Measurements from ENCODE around the gene POLR2B.
"Not testable (repeated sequence)": the region's sequence is repeated elsewhere in the genome, so short reads cannot be mapped to it uniquely, and the experiment has no call there.

The POLR2B gene

DNA sequence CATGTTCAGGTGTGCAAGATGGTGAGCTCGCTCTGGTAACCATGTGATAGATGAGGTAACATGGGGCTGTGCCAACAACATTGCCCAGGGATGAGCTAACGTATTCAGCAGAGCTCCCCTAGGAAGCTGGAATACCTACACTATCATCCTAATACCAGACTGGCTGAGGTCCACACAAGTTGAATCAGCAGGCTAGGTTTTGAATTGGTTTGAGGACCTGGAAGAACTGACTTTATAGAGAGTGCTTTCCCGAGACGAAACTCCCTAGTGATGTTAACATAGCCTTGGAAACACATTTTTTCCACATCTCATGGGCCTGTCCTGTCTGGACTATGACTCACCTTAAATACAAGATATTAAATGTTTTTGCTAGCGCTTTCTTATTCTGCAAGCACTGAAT lies 74.8 kb downstream of the POLR2B start:
- no peak for DNase-seq (ENCODE audit: low spot score)

DNA sequence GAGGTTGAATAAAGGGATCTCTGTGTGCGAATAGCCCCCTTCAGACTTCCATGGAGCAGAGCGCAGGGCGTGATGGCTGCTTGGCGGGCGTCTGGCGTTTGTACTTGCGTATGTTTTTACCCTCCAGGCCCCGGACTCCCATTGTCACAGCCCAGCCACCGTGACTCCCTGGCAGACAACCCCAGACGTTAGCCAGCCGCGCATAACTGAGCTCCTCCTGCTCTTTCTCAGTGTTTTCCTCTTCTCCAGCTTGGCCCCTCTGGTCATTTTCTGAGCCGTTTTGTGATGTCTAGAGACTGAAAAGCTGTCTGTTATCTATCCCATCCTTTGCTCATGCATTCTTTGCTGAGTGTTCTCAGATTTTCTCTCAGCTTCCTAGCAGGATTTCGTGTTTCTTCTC lies 77.2 kb downstream of the POLR2B start:
- DNase-seq (ENCODE audit: low spot score) = no peak

DNA sequence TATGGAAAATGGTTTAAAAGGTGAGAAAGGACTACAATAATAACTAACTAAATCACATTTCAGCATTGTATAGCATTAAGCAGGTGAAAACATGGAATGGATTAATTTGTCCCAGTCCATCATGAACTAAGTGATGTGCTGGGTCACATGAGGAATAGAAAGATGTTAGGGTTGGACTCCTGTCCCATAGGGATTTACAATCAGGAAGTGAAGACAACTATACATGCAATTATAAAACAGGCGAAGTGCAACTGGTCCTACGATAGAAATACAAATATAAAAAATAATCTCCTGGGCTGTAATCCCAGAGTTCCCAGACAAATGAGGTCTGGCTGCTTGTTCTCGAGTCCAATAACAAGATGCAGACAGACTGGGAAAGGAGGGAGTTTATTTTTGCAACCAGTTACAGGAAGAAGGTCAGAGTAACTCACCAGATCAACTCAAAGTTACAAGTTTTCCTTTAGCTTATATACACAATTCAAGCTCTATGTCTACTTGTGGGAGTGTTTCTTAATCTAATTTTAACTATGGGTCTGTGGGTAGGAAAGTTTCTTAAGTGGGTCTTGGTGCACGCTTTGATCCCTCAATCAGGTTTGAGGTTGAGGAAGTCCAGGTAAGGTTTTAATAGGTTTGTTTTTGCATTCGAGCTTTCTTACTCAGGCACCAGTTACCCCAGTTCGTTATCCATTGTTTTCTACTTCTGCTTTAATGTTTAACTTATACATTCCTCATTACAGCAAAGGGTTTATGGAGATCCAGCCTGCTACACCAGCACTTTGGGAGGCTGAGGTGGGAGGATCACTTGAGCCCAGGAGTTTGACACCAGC lies 81.4 kb downstream of the POLR2B start:
- DNase-seq (ENCODE audit: low spot score) = no peak

DNA sequence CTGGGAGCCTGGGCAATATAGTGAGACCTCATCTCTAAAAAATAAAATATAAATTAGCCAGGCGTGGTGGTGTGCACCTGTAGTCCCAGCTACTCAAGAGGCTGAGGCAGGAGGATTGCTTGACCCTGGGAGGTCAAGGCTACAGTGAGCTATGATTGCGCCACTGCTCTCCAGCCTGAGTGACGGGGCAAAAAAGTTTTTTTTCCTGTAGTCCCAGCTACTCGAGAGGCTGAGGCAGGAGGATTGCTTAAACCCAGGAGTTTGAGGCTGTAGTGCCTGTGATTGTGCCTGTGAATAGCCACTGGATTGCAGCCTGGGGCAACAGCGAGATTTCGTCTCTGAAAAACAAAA lies 82.0 kb downstream of the POLR2B start:
- not testable (repeated sequence) for DNase-seq (ENCODE audit: low spot score)

DNA sequence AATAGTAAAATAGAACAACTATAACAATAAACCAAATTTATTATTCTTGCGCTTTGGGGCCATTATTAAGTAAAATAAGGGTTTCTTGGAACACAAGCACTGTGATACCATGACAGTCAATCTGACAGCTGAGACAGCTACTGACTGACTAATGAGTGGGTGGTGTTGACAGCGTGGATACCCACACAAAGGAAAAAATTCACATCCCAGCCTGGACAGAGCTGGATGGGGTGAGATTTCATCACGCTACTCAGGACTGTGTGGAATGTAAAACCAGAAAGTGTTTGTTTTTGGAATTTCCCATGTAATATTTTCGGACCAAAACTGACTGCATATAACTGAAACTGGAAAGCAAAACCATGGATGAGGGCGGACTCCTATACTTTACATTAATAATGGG lies 82.7 kb downstream of the POLR2B start:
- DNase-seq (ENCODE audit: low spot score) = no peak

DNA sequence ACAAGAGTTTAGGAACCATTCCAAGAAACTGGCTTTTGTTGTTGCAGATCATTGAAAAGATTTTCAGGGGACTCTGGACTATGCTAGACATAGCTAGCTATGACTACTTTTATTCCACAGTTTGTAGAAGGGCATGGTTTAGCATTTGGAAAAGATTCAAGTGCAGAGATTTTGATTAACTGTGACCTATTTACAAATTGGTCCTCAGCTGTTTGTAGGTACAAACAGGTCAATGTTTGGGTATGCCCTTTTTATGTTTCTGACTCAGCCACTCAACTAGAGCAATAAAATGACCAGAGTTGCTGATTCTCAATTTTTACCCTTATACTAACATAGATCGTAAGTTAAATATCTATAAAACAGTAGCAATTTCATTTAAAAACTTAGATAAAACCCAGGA lies 84.8 kb downstream of the POLR2B start:
- no peak for DNase-seq (ENCODE audit: low spot score)

DNA sequence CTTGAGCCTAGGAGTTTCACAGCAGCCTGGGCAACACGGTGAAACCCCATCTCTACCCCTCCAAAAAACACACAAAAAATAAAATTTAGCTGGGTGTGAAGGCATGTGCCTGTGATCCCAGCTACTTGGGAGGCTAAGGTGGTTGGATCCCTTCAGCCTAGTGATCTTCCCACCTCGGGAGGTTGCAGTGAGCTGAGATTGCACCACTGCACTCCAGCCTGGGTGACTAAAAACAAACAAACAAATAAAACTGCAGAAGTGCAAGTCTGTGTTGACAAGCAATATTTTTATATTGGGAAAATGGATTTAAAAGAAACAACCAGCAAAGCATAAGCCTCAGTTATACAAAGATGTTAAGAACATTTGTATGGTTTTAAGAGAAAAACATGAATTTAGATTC lies 85.4 kb downstream of the POLR2B start:
- DNase-seq (ENCODE audit: low spot score) = no peak

DNA sequence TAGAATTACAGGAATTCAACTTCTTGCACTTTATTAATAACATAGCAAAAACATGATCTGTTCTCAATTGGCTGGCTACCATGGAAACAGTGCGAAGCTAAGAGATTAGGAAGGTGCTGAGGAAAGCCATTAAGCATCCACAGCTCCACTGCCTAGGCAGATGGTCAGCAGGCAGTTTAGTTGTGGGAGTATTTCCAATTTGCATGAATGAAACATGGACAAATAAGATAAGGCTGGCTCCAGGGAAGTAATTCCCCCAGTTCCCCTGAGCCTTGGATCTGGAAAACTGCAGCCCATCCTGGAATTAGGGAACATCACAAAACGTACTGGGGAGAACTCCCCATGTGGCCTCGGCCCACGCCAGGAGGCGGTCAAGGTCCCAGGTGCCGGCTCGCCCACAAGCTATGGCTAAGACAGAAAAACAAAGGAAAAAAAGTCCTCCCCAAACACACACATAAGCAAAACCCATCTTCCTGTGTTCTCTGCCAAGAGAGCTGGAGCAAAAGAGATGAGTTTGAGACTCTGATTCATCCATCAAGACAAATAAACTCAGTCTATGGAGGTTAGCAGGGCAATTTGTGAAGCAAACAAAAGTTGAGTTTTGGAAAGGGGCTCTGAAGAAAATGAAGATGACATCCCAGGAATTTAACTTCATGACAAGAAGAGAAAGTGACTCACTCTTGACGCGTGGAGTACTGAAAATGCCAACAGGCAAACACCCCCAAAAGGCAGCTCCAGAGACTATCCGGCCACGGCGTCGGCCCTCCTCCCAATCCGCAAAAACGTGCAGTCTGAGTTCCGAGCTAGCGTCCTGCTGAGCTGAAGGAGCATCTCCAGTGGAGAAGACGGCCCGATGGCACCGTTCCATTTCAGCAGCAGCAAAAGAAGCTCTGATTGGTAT lies 86.4 kb downstream of the POLR2B start:
- DNase-seq (ENCODE audit: low spot score) = no peak

DNA sequence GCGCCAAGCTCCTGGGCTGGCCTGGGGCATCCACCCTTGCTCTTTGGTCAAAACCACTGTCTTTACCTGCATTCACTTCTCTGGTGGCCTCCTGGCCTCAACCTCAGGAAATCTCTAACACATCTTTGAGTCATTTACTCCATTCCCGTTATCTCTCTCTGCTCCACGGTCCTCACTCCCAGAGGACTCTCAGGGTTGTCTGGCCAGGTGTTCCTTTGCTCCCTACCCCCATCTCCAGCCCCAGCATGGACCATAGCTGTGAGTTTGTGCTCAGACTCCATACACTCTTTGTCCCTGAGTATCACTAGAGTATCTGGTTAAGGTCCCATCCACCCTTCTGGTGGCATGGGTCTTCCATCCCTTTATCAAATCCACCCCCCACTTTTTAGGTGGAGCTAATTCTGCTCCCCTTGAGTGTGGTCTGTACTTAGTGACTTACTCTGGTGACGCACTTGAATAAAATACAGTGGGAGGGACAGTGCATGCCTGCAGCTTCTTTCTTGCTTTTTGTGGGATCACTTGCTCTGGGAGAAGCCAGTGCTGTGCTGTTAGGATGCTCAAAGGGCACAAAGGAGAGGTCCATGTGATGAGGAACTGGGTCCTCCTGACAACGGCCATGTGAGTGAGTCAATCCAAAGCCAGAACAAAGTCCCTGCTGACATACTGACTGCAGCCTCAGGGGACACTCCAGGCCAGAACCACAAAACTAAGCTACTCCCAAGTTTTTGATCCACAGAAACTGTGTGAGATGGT lies 87.2 kb downstream of the POLR2B start:
- no peak for DNase-seq (ENCODE audit: low spot score)

DNA sequence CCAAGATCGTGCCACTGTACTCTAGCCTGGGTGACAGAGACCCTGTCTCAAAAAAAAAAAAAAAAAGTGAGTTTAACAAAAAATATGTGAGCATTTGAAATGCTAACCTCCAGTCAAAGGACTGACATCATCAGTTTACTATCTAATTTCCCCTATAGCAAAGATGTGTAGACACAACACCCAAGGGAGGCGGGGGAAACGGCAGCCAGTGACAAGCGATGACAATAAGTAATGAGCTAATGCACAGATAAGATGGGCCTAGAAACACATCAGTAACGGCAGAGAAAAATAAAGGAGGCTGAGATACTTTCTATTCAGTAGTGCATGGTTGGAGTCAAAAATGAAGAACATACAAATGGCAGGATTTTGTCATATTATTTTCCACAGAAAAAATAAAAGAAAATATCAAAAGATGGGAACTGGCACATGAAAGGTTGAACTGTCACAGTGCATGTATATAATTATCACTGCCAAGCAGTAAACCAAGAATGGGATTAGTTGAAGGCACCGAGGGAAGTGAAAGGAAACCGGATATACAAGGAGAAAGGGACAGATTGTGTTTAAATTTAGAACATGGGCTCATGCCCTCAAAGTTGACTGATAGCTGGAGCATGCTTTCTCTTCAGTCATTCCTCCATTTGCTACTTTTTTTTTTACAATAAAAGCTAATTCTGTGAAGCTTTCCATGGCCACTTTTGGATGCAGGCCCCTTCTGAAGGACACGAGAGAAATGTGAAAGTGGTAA lies 89.7 kb downstream of the POLR2B start:
- no peak for DNase-seq (ENCODE audit: low spot score)

DNA sequence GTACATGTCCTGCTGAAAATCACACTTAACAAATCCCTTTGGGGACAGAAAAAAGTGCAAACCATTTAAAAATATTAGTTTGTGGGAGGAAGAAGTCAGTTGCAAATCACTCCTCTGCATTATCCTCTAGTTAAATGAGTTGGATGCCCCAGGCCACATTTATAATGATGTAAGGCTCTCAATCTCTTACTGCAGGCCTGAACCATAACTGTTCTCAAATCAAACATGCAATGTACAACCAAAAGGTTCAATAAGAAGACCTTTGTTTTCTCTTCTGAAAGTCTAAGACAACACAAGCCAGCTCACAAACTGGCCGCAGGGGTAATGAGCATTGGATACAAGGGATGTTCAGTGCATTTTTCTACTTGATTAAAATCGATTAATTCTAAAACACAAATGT lies 91.8 kb downstream of the POLR2B start:
- DNase-seq (ENCODE audit: low spot score) = peak; percentile 84

DNA sequence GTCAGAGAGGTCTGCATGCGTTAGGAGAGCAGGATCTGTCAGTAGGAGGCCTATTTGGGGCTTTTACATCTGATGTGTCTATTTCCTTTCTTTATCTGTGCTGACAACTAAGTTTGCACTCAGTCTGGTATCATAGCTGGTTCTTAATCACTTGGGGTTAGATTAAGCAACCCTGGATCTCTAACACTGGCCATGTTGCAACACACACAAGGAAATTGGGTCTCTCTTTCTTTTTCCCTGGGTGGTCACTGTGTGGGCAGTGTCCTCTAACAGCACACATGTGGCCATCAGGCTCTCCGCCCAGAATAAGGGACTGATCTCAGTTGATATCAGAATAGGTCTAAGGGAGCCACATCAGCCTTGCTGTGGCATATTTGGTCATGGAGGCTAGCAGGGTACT lies 92.6 kb downstream of the POLR2B start:
- no peak for DNase-seq (ENCODE audit: low spot score)

DNA sequence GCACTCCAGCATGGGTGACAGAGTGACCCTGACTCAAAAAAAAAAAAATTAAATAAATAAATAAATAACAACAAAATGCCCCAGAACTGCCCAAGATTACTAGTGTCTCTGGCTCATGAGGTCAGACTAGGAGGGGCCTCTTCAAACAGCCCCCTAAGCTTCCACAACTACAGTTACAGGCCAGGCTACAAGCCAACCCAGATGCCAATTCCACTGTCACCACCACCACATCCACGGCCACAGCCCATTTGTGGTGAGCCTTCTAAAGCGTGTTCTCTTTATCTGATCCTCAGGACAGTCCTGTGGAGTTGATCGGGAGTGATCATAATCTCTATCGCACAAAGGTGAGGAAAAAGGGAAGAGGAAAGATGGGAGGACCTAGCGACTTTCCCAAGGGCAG lies 94.9 kb downstream of the POLR2B start:
- no peak for DNase-seq (ENCODE audit: low spot score)

DNA sequence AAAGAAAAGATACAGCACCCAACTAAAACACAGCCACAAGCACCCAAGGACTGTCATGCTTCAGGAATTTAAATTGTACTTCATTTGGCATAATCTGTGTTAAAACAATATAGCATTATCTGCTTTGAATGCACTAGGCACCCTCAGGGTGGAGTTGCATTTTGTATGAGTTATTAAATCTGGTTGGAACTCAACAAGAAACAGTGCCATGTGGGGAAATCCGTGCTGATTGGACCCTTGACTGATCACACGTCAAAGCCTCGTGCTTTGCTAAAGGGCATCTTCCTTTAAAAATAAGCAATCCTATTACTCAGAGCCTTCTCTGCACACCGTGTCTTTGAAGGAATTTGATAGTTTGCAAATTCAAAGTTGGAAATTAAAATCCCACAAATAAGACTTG lies 96.0 kb downstream of the POLR2B start:
- peak; percentile 88 for DNase-seq (ENCODE audit: low spot score)

DNA sequence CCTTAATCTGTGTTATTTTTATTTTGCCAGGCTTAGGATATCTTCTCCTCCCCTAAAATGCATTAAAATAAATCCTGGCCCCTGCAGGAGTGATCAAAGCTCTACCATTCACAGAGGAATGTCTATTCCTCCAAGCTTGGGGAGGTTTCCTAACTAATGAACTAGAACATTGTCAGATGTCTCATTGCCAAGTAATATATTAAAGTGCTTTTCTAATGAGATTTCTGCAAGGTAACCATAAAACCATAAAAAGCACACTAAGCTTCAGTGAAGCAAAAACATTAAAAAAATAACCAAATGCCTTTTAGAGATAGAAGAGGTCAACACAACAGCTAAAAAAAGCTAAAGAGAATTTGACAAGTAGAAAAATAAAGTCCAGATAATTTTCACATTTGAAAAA lies 96.7 kb downstream of the POLR2B start:
- peak; percentile 45 for DNase-seq (ENCODE audit: low spot score)

DNA sequence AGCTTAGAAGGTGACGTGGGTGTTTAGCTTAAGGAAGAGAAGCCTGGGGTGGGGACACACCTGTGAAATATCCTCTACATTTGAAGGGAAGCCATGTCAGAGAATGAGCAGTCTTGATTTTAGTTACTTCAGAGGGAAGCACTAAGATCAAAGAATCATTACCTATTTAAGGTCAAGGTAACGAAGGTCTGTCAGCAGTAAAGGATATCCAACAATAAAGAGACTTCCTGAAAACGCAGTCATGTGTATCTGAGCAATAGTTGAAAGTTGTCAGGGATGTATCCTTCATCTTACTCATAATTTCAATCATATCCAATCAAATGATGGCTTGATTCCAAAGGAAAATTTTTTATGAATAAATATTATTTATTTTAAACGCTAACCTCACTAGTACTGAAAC lies 98.0 kb downstream of the POLR2B start:
- no peak for DNase-seq (ENCODE audit: low spot score)

DNA sequence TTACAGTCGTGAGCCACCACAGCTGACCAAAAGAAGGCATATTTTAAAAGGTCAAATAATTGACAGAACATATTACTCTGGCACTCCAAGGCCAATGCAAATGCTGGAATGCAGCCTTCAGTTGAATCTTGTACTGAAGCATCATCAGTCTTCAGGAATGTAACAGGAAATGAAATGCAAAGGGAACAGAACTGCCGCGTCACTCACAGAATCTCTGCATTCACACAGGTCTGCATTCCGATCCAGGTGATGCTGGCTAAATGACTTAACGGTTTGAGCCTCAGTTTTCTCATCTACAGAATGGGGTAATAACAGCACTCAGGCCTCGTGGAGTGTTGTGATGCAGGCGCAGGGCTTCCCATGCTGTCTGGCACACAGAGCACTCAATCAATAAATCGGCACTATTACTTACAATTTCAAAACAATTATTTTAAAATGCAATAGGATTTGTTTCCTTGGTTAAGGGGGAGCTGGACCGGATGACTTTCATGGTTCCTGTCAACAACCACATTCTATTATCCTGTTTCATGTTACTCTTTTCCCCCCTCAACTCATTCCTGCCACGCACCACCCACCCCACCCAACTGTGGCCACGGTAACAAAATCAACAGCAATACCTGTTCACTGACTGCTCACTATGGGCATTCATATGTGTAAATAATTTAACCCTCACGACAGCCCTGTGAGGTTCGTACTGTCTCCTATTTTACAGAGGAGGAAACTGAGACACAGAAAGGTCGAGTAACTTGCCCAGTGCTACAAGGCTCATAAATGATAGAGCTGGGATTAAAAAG lies 99.1 kb downstream of the POLR2B start:
- DNase-seq (ENCODE audit: low spot score) = no peak

DNA sequence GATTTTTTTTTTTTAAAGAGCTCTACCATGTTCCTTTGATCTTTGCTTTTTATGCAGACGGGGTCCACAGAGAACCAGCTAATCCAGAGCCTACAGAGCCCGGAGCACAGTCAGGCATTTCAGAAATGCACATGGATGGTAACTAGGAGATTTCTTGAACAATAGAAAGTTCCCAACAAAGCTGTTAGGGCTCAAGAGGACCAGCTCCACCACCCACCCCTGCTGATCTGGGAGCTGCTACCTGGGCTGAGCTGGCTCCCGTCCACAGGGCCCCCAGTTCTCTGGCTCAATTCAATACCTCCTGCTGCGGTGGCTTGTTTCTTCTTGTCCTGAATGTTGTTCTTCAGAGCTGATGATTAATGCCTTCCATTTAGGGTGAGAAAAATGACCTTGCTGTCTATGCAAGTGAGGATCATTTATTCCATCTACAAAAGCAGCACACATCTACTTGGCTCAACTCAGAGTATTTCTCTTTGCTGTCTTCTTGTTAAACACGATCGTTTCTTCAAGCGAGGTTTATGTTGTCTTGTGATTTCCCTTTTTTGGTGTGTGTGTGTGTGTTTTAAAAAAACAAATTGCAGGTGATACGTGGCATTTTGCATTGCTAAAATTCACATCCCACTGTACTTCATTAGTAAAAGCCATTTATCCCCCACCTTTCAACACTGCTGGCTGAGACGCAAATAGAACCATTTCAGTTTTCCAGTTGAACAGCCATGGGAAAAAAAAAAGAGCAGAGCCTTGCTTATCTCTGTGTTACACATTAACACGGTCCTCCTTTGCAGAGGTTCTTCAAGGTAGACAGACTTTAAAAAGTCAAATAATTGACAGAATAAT lies 100.2 kb downstream of the POLR2B start:
- no peak for DNase-seq (ENCODE audit: low spot score)

Data from COLO829 (cell line).